GM12878 (cell line): ENCODE measurements around the gene MXD1. TPM values are rescaled to one million over a fixed set of nuclear protein-coding genes. Genes with fewer than 3 reads are reported as not detected.

ENCODE experiments used
- BHLHE40 ChIP-seq, 2 experiments: fragments of 450-650 bp in 1 of 2; IDR thresholded peaks; 2 replicates each; pipeline ENCODE4 v1.6.1; 2011 to 2017; ENCODE audit warnings: low read depth in 2 of 2, borderline replicate concordance in 1 of 2, improper control_type of control experiment in 1 of 2, low read length in 1 of 2, mild to moderate bottlenecking in 1 of 2
- DPF2 ChIP-seq: fragments of 450-650 bp; IDR thresholded peaks from 2 replicates; pipeline ENCODE4 v1.6.1; 2017; ENCODE audit warnings: mild to moderate bottlenecking
- FOXK2 ChIP-seq: fragments of 450-650 bp; IDR thresholded peaks from 2 replicates; pipeline ENCODE4 v1.6.1; 2017; ENCODE audit warnings: mild to moderate bottlenecking, moderate library complexity
- KLF5 ChIP-seq: fragments of 450-650 bp; IDR thresholded peaks from 2 replicates; pipeline ENCODE4 v1.6.1; 2014; ENCODE audit warnings: mild to moderate bottlenecking; ENCODE audit not compliant: partially characterized antibody
- NRF1 ChIP-seq: conservative IDR thresholded peaks from 2 replicates; pipeline ENCODE4 v1.6.1; 2011; ENCODE audit warnings: mild to moderate bottlenecking, low read depth, low read length, improper control_type of control experiment
- SRF ChIP-seq, 2 experiments: IDR thresholded peaks; 2 replicates each; pipeline ENCODE4 v1.6.1; 2011; ENCODE audit warnings: low read depth in 2 of 2, low read length in 2 of 2, mild to moderate bottlenecking in 1 of 2, moderate library complexity in 1 of 2
- polyA plus RNA-seq, 11 experiments: library from polyadenylated mRNA; depleted of rRNA in 4 of 11; unstranded in 6 of 11; stranded (reverse) in 5 of 11; fragments of >200 nt; fragmentation: Nextera tagmentation in 4 of 11; fragmentation: Illumina TruSeq in 1 of 11; extraction: Ambion mirVana in 4 of 11; extraction: Trizol in 1 of 11; gene quantifications; 1 replicate in 1 of 11; 2 replicates in 10 of 11; pipeline versions ENCODE4 v1.2.1 to v1.2.3, GENCODE V29; 2011 to 2016; ENCODE audit warnings: inconsistent platforms in 2 of 11, missing spikeins in 2 of 11, low read depth in 1 of 11
- total RNA-seq, 4 experiments: library from RNA; depleted of rRNA in 3 of 4; stranded (reverse); fragments of >200 nt in 3 of 4; fragmentation: Illumina TruSeq in 1 of 4; extraction: Trizol in 1 of 4; gene quantifications; 2 replicates each; pipeline versions ENCODE4 v1.2.1 to v1.2.3, GENCODE V29; 2013 to 2021
- TF ChIP-seq, protein P1 (sequence below): fragments of 450-650 bp; IDR thresholded peaks from 2 replicates; pipeline ENCODE4 v1.6.1; 2016; ENCODE audit warnings: mild to moderate bottlenecking
- TF ChIP-seq, protein P2 (sequence below): IDR thresholded peaks from 2 replicates; pipeline ENCODE4 v1.6.1; 2012; ENCODE audit warnings: low read depth, low read length, improper control_type of control experiment
- TF ChIP-seq, protein P3 (sequence below): fragments of 450-650 bp; conservative IDR thresholded peaks from 2 replicates; pipeline ENCODE4 v1.6.1; 2017; ENCODE audit warnings: mild to moderate bottlenecking, moderate library complexity
- TF ChIP-seq, protein P4 (sequence below): fragments of 450-650 bp; formaldehyde crosslinking; IDR thresholded peaks from 2 replicates; pipeline ENCODE4 v1.4.0; 2022; ENCODE audit warnings: mild to moderate bottlenecking, moderate library complexity
- TF ChIP-seq, protein P5 (sequence below): fragments of 450-650 bp; IDR thresholded peaks from 2 replicates; pipeline ENCODE4 v1.6.1; 2017; ENCODE audit warnings: mild to moderate bottlenecking, moderate library complexity

MXD1 gene
- total and polyA plus RNA-seq, 10 of the 15 experiments (the other 5 are each of a cell fraction or from before 2014, with no cell fraction given), result 2.2 to 10.2 (median 3.3) TPM

DNA sequence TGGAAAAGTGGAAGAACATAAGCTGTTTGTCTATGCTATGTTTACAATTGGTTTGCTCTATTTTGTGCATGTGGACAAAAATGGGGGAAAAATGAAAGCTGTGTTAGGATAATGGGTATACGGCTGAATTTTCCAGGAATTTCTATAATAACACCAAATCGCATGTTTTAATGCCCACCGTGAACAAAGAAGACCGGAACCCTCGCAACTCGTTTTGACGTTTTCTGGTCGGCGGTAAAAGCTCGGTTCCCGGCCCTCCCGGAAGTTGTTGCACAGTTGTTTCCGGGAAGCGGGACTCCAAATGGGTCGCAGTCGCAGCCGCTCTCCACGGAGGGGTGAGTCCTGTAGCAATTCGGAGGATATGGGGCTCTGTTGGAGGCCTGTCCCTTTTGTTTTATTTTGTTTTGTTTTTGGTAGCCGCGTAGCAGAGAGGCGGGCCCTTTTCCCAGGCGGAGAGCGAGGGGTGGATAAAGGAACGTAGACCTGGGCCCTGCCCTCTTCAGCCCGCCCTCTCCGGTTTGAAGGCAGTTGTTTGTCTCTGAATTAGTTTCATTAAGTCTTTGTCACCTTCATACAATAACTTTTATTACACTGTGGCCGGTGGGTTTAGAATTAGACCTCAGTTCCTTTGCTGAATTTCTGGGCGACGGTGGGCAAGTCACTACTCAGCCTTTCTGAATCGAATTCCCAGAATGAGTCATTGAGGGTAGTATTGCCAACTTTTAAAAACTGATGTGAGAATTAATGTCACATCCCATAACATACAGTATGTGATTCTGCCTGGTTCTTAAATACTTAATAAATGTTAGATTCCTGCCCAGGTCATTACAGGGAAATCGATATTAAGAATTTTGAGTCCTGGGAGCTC is 21.0 kb upstream of the MXD1 start, which contains the start of gene SNRNP27 (continued):
- TF ChIP-seq, protein P1, sequence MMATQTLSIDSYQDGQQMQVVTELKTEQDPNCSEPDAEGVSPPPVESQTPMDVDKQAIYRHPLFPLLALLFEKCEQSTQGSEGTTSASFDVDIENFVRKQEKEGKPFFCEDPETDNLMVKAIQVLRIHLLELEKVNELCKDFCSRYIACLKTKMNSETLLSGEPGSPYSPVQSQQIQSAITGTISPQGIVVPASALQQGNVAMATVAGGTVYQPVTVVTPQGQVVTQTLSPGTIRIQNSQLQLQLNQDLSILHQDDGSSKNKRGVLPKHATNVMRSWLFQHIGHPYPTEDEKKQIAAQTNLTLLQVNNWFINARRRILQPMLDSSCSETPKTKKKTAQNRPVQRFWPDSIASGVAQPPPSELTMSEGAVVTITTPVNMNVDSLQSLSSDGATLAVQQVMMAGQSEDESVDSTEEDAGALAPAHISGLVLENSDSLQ, result peak; percentile 26; the same call in 1 of the 2 replicates
- TF ChIP-seq FOXK2 (no peak), KLF5 (no peak), SRF (IDR thresholded peaks at IDR 0.05; ENCODE audit: low read depth in 2 of 2, low read length in 2 of 2) (peak in 1 of 2 experiments; percentile 87; a peak in 2 of 4 replicates), DPF2 (no peak), NRF1 (no peak), BHLHE40 (IDR thresholded peaks at IDR 0.05; ENCODE audit: borderline replicate concordance in 1 of 2, low read depth in 2 of 2, low read length in 1 of 2) (no peak)
- TF ChIP-seq, protein P2, sequence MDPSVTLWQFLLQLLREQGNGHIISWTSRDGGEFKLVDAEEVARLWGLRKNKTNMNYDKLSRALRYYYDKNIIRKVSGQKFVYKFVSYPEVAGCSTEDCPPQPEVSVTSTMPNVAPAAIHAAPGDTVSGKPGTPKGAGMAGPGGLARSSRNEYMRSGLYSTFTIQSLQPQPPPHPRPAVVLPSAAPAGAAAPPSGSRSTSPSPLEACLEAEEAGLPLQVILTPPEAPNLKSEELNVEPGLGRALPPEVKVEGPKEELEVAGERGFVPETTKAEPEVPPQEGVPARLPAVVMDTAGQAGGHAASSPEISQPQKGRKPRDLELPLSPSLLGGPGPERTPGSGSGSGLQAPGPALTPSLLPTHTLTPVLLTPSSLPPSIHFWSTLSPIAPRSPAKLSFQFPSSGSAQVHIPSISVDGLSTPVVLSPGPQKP, result peak; percentile 30; the same call in 1 of the 2 replicates
- TF ChIP-seq, protein P3, sequence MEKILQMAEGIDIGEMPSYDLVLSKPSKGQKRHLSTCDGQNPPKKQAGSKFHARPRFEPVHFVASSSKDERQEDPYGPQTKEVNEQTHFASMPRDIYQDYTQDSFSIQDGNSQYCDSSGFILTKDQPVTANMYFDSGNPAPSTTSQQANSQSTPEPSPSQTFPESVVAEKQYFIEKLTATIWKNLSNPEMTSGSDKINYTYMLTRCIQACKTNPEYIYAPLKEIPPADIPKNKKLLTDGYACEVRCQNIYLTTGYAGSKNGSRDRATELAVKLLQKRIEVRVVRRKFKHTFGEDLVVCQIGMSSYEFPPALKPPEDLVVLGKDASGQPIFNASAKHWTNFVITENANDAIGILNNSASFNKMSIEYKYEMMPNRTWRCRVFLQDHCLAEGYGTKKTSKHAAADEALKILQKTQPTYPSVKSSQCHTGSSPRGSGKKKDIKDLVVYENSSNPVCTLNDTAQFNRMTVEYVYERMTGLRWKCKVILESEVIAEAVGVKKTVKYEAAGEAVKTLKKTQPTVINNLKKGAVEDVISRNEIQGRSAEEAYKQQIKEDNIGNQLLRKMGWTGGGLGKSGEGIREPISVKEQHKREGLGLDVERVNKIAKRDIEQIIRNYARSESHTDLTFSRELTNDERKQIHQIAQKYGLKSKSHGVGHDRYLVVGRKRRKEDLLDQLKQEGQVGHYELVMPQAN, result peak; percentile 52; the same call in 1 of the 2 replicates
- TF ChIP-seq, protein P4, sequence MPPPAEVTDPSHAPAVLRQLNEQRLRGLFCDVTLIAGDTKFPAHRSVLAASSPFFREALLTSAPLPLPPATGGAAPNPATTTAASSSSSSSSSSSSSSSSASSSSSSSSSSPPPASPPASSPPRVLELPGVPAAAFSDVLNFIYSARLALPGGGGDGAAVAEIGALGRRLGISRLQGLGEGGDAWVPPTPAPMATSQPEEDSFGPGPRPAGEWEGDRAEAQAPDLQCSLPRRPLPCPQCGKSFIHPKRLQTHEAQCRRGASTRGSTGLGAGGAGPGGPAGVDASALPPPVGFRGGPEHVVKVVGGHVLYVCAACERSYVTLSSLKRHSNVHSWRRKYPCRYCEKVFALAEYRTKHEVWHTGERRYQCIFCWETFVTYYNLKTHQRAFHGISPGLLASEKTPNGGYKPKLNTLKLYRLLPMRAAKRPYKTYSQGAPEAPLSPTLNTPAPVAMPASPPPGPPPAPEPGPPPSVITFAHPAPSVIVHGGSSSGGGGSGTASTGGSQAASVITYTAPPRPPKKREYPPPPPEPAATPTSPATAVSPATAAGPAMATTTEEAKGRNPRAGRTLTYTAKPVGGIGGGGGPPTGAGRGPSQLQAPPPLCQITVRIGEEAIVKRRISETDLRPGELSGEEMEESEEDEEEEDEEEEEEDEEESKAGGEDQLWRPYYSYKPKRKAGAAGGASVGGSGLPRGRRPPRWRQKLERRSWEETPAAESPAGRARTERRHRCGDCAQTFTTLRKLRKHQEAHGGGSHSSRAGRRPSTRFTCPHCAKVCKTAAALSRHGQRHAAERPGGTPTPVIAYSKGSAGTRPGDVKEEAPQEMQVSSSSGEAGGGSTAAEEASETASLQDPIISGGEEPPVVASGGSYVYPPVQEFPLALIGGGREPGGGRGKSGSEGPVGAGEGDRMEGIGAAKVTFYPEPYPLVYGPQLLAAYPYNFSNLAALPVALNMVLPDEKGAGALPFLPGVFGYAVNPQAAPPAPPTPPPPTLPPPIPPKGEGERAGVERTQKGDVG (CRISPR knock-in tag), result no peak
- TF ChIP-seq, protein P5, sequence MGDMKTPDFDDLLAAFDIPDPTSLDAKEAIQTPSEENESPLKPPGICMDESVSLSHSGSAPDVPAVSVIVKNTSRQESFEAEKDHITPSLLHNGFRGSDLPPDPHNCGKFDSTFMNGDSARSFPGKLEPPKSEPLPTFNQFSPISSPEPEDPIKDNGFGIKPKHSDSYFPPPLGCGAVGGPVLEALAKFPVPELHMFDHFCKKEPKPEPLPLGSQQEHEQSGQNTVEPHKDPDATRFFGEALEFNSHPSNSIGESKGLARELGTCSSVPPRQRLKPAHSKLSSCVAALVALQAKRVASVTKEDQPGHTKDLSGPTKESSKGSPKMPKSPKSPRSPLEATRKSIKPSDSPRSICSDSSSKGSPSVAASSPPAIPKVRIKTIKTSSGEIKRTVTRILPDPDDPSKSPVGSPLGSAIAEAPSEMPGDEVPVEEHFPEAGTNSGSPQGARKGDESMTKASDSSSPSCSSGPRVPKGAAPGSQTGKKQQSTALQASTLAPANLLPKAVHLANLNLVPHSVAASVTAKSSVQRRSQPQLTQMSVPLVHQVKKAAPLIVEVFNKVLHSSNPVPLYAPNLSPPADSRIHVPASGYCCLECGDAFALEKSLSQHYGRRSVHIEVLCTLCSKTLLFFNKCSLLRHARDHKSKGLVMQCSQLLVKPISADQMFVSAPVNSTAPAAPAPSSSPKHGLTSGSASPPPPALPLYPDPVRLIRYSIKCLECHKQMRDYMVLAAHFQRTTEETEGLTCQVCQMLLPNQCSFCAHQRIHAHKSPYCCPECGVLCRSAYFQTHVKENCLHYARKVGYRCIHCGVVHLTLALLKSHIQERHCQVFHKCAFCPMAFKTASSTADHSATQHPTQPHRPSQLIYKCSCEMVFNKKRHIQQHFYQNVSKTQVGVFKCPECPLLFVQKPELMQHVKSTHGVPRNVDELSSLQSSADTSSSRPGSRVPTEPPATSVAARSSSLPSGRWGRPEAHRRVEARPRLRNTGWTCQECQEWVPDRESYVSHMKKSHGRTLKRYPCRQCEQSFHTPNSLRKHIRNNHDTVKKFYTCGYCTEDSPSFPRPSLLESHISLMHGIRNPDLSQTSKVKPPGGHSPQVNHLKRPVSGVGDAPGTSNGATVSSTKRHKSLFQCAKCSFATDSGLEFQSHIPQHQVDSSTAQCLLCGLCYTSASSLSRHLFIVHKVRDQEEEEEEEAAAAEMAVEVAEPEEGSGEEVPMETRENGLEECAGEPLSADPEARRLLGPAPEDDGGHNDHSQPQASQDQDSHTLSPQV, result no peak
